ENCODE data around the gene UGT1A3.

UGT1A3 gene

DNA sequence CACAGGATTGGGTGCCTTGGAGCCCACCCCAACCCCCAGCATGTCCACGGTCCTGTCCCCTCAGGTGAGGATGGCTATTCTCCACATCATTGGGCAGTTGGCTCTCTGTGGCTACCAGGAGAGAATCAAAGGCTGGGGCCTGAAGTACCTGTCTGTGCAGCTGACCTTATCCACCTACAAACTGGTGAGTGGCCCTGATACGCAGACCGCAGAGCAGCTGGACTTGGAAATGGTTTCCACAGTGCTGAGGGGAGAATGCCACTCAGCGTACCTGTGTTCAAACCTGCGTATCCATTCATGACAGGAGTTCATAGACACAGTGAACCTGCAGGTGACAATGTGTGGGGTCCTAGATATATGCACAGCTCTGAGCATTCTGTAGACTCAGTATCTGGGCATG, 70.9 kb downstream of the UGT1A3 start:
- TF ChIP-seq YY1 (IDR thresholded peaks at IDR 0.05; ENCODE audit: low read depth): no peak
- TF ChIP-seq, protein P1, sequence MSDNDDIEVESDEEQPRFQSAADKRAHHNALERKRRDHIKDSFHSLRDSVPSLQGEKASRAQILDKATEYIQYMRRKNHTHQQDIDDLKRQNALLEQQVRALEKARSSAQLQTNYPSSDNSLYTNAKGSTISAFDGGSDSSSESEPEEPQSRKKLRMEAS (IDR thresholded peaks at IDR 0.05): no peak
- TF ChIP-seq, protein P2, sequence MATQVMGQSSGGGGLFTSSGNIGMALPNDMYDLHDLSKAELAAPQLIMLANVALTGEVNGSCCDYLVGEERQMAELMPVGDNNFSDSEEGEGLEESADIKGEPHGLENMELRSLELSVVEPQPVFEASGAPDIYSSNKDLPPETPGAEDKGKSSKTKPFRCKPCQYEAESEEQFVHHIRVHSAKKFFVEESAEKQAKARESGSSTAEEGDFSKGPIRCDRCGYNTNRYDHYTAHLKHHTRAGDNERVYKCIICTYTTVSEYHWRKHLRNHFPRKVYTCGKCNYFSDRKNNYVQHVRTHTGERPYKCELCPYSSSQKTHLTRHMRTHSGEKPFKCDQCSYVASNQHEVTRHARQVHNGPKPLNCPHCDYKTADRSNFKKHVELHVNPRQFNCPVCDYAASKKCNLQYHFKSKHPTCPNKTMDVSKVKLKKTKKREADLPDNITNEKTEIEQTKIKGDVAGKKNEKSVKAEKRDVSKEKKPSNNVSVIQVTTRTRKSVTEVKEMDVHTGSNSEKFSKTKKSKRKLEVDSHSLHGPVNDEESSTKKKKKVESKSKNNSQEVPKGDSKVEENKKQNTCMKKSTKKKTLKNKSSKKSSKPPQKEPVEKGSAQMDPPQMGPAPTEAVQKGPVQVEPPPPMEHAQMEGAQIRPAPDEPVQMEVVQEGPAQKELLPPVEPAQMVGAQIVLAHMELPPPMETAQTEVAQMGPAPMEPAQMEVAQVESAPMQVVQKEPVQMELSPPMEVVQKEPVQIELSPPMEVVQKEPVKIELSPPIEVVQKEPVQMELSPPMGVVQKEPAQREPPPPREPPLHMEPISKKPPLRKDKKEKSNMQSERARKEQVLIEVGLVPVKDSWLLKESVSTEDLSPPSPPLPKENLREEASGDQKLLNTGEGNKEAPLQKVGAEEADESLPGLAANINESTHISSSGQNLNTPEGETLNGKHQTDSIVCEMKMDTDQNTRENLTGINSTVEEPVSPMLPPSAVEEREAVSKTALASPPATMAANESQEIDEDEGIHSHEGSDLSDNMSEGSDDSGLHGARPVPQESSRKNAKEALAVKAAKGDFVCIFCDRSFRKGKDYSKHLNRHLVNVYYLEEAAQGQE (IDR thresholded peaks at IDR 0.05; ENCODE audit: low read depth): no peak
- no peak for TF ChIP-seq CEBPB (IDR thresholded peaks at IDR 0.05)
- TF ChIP-seq, protein P3, sequence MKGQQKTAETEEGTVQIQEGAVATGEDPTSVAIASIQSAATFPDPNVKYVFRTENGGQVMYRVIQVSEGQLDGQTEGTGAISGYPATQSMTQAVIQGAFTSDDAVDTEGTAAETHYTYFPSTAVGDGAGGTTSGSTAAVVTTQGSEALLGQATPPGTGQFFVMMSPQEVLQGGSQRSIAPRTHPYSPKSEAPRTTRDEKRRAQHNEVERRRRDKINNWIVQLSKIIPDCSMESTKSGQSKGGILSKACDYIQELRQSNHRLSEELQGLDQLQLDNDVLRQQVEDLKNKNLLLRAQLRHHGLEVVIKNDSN (IDR thresholded peaks at IDR 0.05): no peak
- no peak for TF ChIP-seq TCF12 (IDR thresholded peaks at IDR 0.05; ENCODE audit: low read depth)
- TF ChIP-seq NFIC (IDR thresholded peaks at IDR 0.05): no peak
- no peak for TF ChIP-seq ZBTB7A (IDR thresholded peaks at IDR 0.05; ENCODE audit: low read depth)

DNA sequence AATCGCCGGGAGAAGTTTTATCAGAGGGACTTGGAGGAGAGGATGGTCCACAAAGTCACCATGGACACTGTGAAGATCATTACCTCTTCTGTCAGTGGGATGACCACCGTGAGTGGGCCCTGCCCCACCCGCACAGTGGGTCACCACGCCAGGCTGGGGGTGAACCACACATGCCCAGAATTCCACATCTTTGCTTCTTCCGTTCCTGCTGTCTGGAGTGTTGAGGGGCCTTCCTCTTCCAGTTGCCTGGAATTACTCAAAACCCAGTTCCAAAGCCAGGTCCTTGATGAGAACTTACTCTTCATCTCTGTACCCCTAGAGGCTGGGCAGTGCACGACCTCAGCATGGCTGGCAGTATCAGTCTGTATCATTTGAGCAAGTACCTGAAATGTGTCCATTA, 71.4 kb downstream of the UGT1A3 start:
- TF ChIP-seq NFIC (IDR thresholded peaks at IDR 0.05) (no peak), YY1 (IDR thresholded peaks at IDR 0.05; ENCODE audit: low read depth) (no peak), ZBTB7A (IDR thresholded peaks at IDR 0.05; ENCODE audit: low read depth) (no peak), CEBPB (IDR thresholded peaks at IDR 0.05) (no peak), TCF12 (IDR thresholded peaks at IDR 0.05; ENCODE audit: low read depth) (no peak), EP300 (IDR thresholded peaks at IDR 0.05; ENCODE audit: borderline replicate concordance) (no peak), FOXM1 (IDR thresholded peaks at IDR 0.05; ENCODE audit: borderline replicate concordance, low read depth) (no peak), RAD21 (IDR thresholded peaks at IDR 0.05; ENCODE audit: low read depth) (no peak), TAF1 (IDR thresholded peaks at IDR 0.05; ENCODE audit: low read depth) (no peak), EGR1 (IDR thresholded peaks at IDR 0.05) (no peak)
- TF ChIP-seq, protein P3 (IDR thresholded peaks at IDR 0.05): no peak
- TF ChIP-seq, protein P1 (IDR thresholded peaks at IDR 0.05): no peak

DNA sequence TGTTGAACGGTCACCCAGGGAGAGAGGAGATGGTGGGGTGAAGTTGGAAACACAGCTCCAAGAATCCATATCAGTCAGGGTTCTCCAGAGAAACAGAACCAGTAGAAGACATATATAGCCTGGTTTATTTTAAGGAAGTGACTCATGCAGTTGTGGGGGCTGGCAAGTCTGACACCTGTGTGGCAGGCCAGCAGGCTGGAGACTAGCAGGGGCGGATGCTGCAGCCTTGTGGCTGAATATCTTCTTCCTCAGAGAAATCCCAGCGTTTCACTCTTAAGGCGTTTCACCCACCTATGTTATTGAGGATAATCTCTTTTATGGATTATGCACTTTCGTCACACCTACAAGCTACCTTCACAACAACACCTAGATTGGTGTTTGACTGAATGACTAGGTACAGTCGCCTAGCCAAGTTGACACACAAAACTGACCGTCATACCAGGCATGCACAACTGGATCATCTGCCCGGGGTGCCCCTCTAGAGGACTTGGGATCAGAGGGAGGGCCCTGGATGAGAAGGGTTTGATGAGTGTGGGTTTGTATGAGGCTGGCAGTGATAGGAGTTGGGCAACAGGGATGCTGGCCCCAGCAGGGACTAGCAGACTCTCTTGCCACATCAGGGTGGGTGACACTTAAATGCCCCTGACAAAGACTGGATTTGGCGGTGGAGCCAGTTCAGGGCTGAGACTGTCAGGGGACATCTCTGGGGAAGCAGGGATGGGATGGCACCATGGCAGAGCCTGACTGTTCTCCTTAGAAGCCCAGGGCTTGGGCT, 72.7 kb downstream of the UGT1A3 start:
- TF ChIP-seq CEBPB (IDR thresholded peaks at IDR 0.05): no peak

DNA sequence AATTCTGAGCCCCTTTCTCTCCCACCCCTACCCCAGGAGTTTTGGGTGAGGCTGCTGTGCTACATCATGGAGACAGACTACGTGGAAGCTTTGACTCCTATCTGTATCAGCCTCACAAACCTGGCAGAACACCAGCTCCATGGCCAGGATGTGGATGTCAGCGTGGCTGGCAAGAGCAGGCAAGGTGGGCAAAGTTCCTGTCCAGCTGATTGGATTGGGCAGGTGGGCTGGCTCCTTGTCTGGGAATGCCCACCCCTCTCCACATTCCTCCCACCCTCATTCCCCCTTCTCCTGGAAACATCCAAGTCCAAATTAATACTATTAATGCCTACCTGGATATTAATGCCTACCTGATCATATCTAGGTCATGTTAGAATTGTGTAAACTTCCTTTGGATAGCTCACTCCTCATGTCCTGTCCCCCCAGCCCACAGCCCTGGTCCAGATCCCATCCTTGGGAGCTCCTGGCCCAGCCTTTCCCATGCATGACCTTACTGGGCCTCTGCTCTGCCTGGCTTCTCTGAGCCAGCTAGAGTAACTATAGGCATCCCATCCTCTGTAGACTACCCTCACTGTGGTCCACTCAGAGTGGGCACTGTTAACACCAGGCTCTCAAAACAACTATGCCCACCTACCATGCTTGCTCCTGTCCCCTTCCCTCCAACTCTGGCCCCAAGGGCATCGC, 73.4 kb downstream of the UGT1A3 start:
- TF ChIP-seq, protein P2 (IDR thresholded peaks at IDR 0.05; ENCODE audit: low read depth): no peak
- no peak for TF ChIP-seq TCF12 (IDR thresholded peaks at IDR 0.05; ENCODE audit: low read depth)
- TF ChIP-seq, protein P3 (IDR thresholded peaks at IDR 0.05): no peak
- TF ChIP-seq, protein P1 (IDR thresholded peaks at IDR 0.05): no peak
- no peak for TF ChIP-seq EP300 (IDR thresholded peaks at IDR 0.05; ENCODE audit: borderline replicate concordance)
- no peak for TF ChIP-seq CREB1 (IDR thresholded peaks at IDR 0.05; ENCODE audit: low read depth)

DNA sequence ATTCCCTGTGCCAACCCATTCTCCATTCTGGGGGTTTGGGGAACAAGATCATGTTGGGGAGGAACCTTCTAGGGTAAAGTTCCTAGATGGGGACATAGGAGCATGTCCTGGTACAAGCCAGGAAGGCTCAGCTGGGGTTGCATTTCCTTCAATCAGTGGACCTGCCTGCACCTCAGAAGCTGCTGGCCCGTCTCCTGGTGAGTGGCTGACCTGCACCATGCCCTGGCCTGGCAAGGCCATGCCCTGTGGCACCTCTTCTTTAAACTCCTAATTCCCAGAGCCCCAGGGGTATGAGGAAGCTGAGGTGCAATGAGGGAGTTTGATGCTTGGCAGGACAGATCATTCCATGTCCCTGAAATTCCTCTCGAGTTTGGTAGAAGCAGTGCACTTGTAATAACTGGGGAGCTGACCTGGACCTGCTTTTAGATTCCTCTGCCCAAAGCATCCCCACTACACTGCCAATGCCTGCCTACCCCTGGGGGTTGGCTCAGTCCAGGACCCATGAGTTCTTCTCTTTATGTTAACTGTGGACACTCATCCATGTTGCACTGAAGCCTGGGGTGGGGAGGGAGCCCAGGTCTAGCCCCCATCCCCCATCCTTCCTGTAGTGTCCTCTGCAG, 74.6 kb downstream of the UGT1A3 start:
- TF ChIP-seq RAD21 (IDR thresholded peaks at IDR 0.05; ENCODE audit: low read depth) (no peak), TEAD4 (IDR thresholded peaks at IDR 0.05) (no peak), CEBPB (IDR thresholded peaks at IDR 0.05) (no peak), FOXM1 (IDR thresholded peaks at IDR 0.05; ENCODE audit: borderline replicate concordance, low read depth) (no peak), TAF1 (IDR thresholded peaks at IDR 0.05; ENCODE audit: low read depth) (no peak)
